ENCODE results near the gene HOXD4. TPM values are rescaled to one million over a fixed set of nuclear protein-coding genes. Genes with fewer than 3 reads are reported as not detected.
A peak's percentile ranks its signal among the peaks of the same experiment; 100 is the strongest.

HOXD4 gene
- total RNA-seq: not detected

- no peak for ATAC-seq
- no peak for DNase-seq (ENCODE audit: low spot score)
These were observed at the start of gene HOXD4 for GRCh38 chr2:176151442-176152287. Gene HOXD4, plus strand, starts transcription at chr2:176151550. Its CDS starts 84 bp downstream, at chr2:176151634.

- DNase-seq (ENCODE audit: low spot score) (no peak), ATAC-seq (no peak)
These were observed 49.5 kb upstream of the HOXD4 start for GRCh38 chr2:176101842-176102241.

GRCh38 chr2:176102309-176102866 is 49.0 kb upstream of the HOXD4 start:
- ATAC-seq: no peak
- no peak for DNase-seq (ENCODE audit: low spot score)

- ATAC-seq: no peak
These were observed 48.2 kb upstream of the HOXD4 start for GRCh38 chr2:176103194-176103593.

GRCh38 chr2:176103742-176104315 is 47.5 kb upstream of the HOXD4 start:
- ATAC-seq: no peak

More at GRCh38 chr2:176103194-176103593, 48.2 kb upstream of the HOXD4 start:
- DNase-seq (ENCODE audit: low spot score): no peak

GRCh38 chr2:176104316-176105077 is 46.9 kb upstream of the HOXD4 start:
- ATAC-seq: no peak
- no peak for DNase-seq (ENCODE audit: low spot score)

More at GRCh38 chr2:176103742-176104315, 47.5 kb upstream of the HOXD4 start:
- DNase-seq (ENCODE audit: low spot score): no peak

GRCh38 chr2:176105078-176105729 is 46.1 kb upstream of the HOXD4 start:
- ATAC-seq (no peak), DNase-seq (ENCODE audit: low spot score) (no peak)

GRCh38 chr2:176105730-176106580 is 45.4 kb upstream of the HOXD4 start:
- DNase-seq (ENCODE audit: low spot score): no peak
- ATAC-seq: no peak

- ATAC-seq (peak; percentile 82), DNase-seq (ENCODE audit: low spot score) (peak; percentile 67)
These were observed 44.5 kb upstream of the HOXD4 start, which contains the start of gene HOXD11 for GRCh38 chr2:176106581-176107539. Gene HOXD11, plus strand, starts transcription at chr2:176107280. Its CDS starts 76 bp downstream, at chr2:176107356.

GRCh38 chr2:176107731-176108181 is 43.6 kb upstream of the HOXD4 start:
- no peak for ATAC-seq
- no peak for DNase-seq (ENCODE audit: low spot score)

- no peak for DNase-seq (ENCODE audit: low spot score)
- no peak for ATAC-seq
These were observed 42.0 kb upstream of the HOXD4 start for GRCh38 chr2:176109192-176109901.

- DNase-seq (ENCODE audit: low spot score) (no peak), ATAC-seq (no peak)
These were observed 41.4 kb upstream of the HOXD4 start for GRCh38 chr2:176109946-176110345.

GRCh38 chr2:176110415-176111308 is 40.7 kb upstream of the HOXD4 start:
- DNase-seq (ENCODE audit: low spot score) (no peak), ATAC-seq (no peak)

GRCh38 chr2:176111309-176111663 is 40.1 kb upstream of the HOXD4 start:
- DNase-seq (ENCODE audit: low spot score) (no peak), ATAC-seq (peak; percentile 60)

- DNase-seq (ENCODE audit: low spot score) (no peak), ATAC-seq (no peak)
These were observed 39.4 kb upstream of the HOXD4 start for GRCh38 chr2:176111846-176112374.

All from left lobe of liver (tissue), 2 donors.